NCI-H187 treated with DMSO at 0.1 percent for 48 hours (cell line): ENCODE results near the gene ANKAR.
"Not testable (repeated sequence)": the region's sequence is repeated elsewhere in the genome, so short reads cannot be mapped to it uniquely, and the experiment has no call there.

Experiments used
- DNase-seq: peaks from one replicate; lab custom pipeline; 2025; lab: John Stamatoyannopoulos, UW

The ANKAR gene

GRCh38 chr2:189674374-189675112 lies at the start of gene ANKAR:
TSS of gene ANKAR (plus strand) at chr2:189674670. CDS start at chr2:189676491, 1,821 bp downstream.
- DNase-seq, result no peak

- no peak for DNase-seq
Measured at GRCh38 chr2:189625636-189626035, 48.8 kb upstream of the ANKAR start.

- DNase-seq, result no peak
Measured at GRCh38 chr2:189627789-189628188, 46.7 kb upstream of the ANKAR start.

GRCh38 chr2:189628817-189629530 lies 45.5 kb upstream of the ANKAR start:
- no peak for DNase-seq

- DNase-seq, result no peak
Measured at GRCh38 chr2:189629531-189630453, 44.7 kb upstream of the ANKAR start.

- no peak for DNase-seq
Measured at GRCh38 chr2:189631849-189632248, 42.6 kb upstream of the ANKAR start.

- DNase-seq, result no peak
Measured at GRCh38 chr2:189633392-189633811, 41.1 kb upstream of the ANKAR start.

- DNase-seq, result no peak
Measured at GRCh38 chr2:189635353-189635752, 39.1 kb upstream of the ANKAR start.

- no peak for DNase-seq
Measured at GRCh38 chr2:189638301-189639006, 36.0 kb upstream of the ANKAR start.

GRCh38 chr2:189639007-189639609 lies 35.4 kb upstream of the ANKAR start:
- no peak for DNase-seq

- no peak for DNase-seq
Measured at GRCh38 chr2:189641002-189641401, 33.5 kb upstream of the ANKAR start.

GRCh38 chr2:189641590-189641989 lies 32.9 kb upstream of the ANKAR start:
- DNase-seq, result no peak

- no peak for DNase-seq
Measured at GRCh38 chr2:189646521-189646920, 27.9 kb upstream of the ANKAR start.

GRCh38 chr2:189648846-189649509 lies 25.5 kb upstream of the ANKAR start:
- no peak for DNase-seq

GRCh38 chr2:189651284-189651683 lies 23.2 kb upstream of the ANKAR start:
- no peak for DNase-seq

GRCh38 chr2:189653464-189653863 lies 21.0 kb upstream of the ANKAR start:
- DNase-seq, result not testable (repeated sequence)

- DNase-seq, result no peak
Measured at GRCh38 chr2:189654641-189655040, 19.8 kb upstream of the ANKAR start.

GRCh38 chr2:189657867-189658266 lies 16.6 kb upstream of the ANKAR start:
- DNase-seq, result no peak

GRCh38 chr2:189658306-189659212 lies 15.9 kb upstream of the ANKAR start:
- no peak for DNase-seq

- no peak for DNase-seq
Measured at GRCh38 chr2:189659734-189660133, 14.7 kb upstream of the ANKAR start.
